H1 (cell line): Measurements from ENCODE around the gene GALNT6. TPM values are rescaled to one million over a fixed set of nuclear protein-coding genes. Genes with fewer than 3 reads are reported as not detected.

ENCODE experiments used
- CTCF ChIA-PET: fragments of 300-600 bp; sonication (Branson Sonifier 250); formaldehyde crosslinking; loops from one replicate; lab custom pipeline; 2021; ENCODE audit not compliant: partially characterized antibody; lab: Charles Lee
- POLR2A ChIA-PET: fragments of 300-600 bp; sonication (Branson Sonifier 250); formaldehyde crosslinking; loops from one replicate; lab custom pipeline; 2021; ENCODE audit warnings: inconsistent platforms; ENCODE audit not compliant: partially characterized antibody; lab: Charles Lee
- DNase-seq, 2 experiments: peaks; one replicate each; pipeline versions ENCODE4 v3.0.0 to v3.0.0-alpha.2; 2010 to 2022; ENCODE audit warnings: low spot score in 2 of 2, low read depth in 1 of 2, mixed read lengths in 1 of 2
- FAIRE-seq: peaks from 2 replicates; lab custom pipeline; 2011; peaks lifted over from hg19 to GRCh38; lab: Jason Lieb, UNC
- H2AFZ ChIP-seq: 2 replicates; pipeline ENCODE4 v1.8.1; 2012; ENCODE audit warnings: low read length, inconsistent platforms
- H2AK5ac ChIP-seq: 2 replicates; pipeline ENCODE4 v1.6.1; 2013; ENCODE audit warnings: low read depth, low read length
- H2BK120ac ChIP-seq: replicated peaks from 2 replicates; pipeline ENCODE3; 2013; ENCODE audit warnings: low read depth, low read length, inconsistent platforms
- H2BK12ac ChIP-seq: 2 replicates; pipeline ENCODE4 v1.6.1; 2013; ENCODE audit warnings: low read depth, low read length
- H2BK15ac ChIP-seq: 2 replicates; pipeline ENCODE4 v1.6.1; 2013; ENCODE audit warnings: low read length
- H2BK20ac ChIP-seq: 2 replicates; pipeline ENCODE4 v1.6.1; 2013; ENCODE audit warnings: low read length
- H2BK5ac ChIP-seq: 2 replicates; pipeline ENCODE4 v1.6.1; 2013; ENCODE audit warnings: low read depth, low read length
- H3K14ac ChIP-seq: 2 replicates; pipeline ENCODE4 v1.6.1; 2013; ENCODE audit warnings: inconsistent platforms; ENCODE audit not compliant: insufficient read length
- H3K18ac ChIP-seq: 2 replicates; pipeline ENCODE4 v1.6.1; 2013; ENCODE audit warnings: low read length; ENCODE audit errors: extremely low read depth
- H3K23ac ChIP-seq: 2 replicates; pipeline ENCODE4 v1.6.1; 2013; ENCODE audit warnings: inconsistent platforms; ENCODE audit not compliant: insufficient read length
- H3K23me2 ChIP-seq: 2 replicates; pipeline ENCODE4 v1.6.1; 2013; ENCODE audit warnings: low read depth, low read length
- H3K27ac ChIP-seq: 2 replicates; pipeline ENCODE4 v1.6.1; 2011; ENCODE audit warnings: low read depth, low read length, inconsistent platforms
- H3K27me3 ChIP-seq, 4 experiments: replicated peaks in 1 of 4; 1 replicate in 1 of 4; 2 replicates in 3 of 4; pipeline versions ENCODE4 v1.6.1 to v1.8.1; 2011 to 2013; ENCODE audit warnings: low read length in 3 of 4, mild to moderate bottlenecking in 3 of 4, inconsistent platforms in 2 of 4, mixed read lengths in 2 of 4, moderate library complexity in 1 of 4; ENCODE audit not compliant: control insufficient read depth in 3 of 4, insufficient read depth in 3 of 4; ENCODE audit errors: extremely low read depth in 1 of 4
- H3K36me3 ChIP-seq, 4 experiments: 2 replicates each; pipeline versions ENCODE4 v1.6.1 to v1.8.1; 2011 to 2013; ENCODE audit warnings: mild to moderate bottlenecking in 4 of 4, low read length in 3 of 4, moderate library complexity in 2 of 4, control low read depth in 1 of 4, inconsistent platforms in 1 of 4; ENCODE audit not compliant: insufficient read depth in 4 of 4, control insufficient read depth in 2 of 4
- H3K4ac ChIP-seq: replicated peaks from 2 replicates; pipeline ENCODE3; 2013; ENCODE audit warnings: low read length, low read depth, mixed read lengths, inconsistent platforms; ENCODE audit not compliant: insufficient read length
- H3K4me1 ChIP-seq, 4 experiments: replicated peaks in 1 of 4; 1 replicate in 1 of 4; 2 replicates in 3 of 4; pipeline versions ENCODE4 v1.6.1 to v1.8.1; 2011 to 2013; ENCODE audit warnings: low read length in 3 of 4, inconsistent platforms in 2 of 4, mixed read lengths in 1 of 4; ENCODE audit not compliant: insufficient read depth in 4 of 4, control insufficient read depth in 3 of 4
- H3K4me2 ChIP-seq, 2 experiments: 2 replicates each; pipeline versions ENCODE4 v1.6.1 to v1.8.1; 2011 to 2013; ENCODE audit warnings: low read depth in 2 of 2, low read length in 2 of 2, control low read depth in 1 of 2, inconsistent platforms in 1 of 2, mild to moderate bottlenecking in 1 of 2; ENCODE audit not compliant: insufficient read depth in 1 of 2
- H3K4me3 ChIP-seq, 4 experiments: fragments of 200-600, 300-600 bp in 1 of 4; sonication (generic), shearing (Covaris generic), sonication (Bioruptor Twin) in 1 of 4; 2 replicates each; pipeline versions ENCODE4 v1.5.1 to v1.8.1; 2011 to 2016; ENCODE audit warnings: low read length in 4 of 4, low read depth in 3 of 4, control low read depth in 2 of 4, inconsistent platforms in 2 of 4, mild to moderate bottlenecking in 2 of 4, mixed read lengths in 1 of 4, moderate library complexity in 1 of 4; ENCODE audit not compliant: insufficient read depth in 2 of 4; ENCODE audit errors: extremely low read depth in 1 of 4
- H3K56ac ChIP-seq: replicated peaks from 2 replicates; pipeline ENCODE3; 2013; ENCODE audit warnings: low read depth, mild to moderate bottlenecking, mixed read lengths, low read length, inconsistent platforms; ENCODE audit not compliant: insufficient read length
- H3K79me1 ChIP-seq: 2 replicates; pipeline ENCODE4 v1.6.1; 2013; ENCODE audit warnings: low read depth, low read length, control low read depth
- H3K79me2 ChIP-seq, 2 experiments: 2 replicates each; pipeline versions ENCODE4 v1.6.1 to v1.8.1; 2012 to 2013; ENCODE audit warnings: low read length in 2 of 2, mild to moderate bottlenecking in 2 of 2, inconsistent platforms in 1 of 2; ENCODE audit not compliant: insufficient read depth in 2 of 2, control insufficient read depth in 1 of 2
- H3K9ac ChIP-seq, 4 experiments: replicated peaks in 1 of 4; 1 replicate in 1 of 4; 2 replicates in 3 of 4; pipeline versions ENCODE4 v1.6.1 to v1.8.1; 2011 to 2013; ENCODE audit warnings: low read depth in 3 of 4, low read length in 3 of 4, control low read depth in 2 of 4, mild to moderate bottlenecking in 2 of 4, moderate library complexity in 2 of 4, inconsistent platforms in 1 of 4; ENCODE audit errors: extremely low read depth in 1 of 4
- H3K9me3 ChIP-seq, 2 experiments: 2 replicates each; pipeline versions ENCODE4 v1.6.1 to v1.8.1; 2012 to 2013; ENCODE audit warnings: mild to moderate bottlenecking in 2 of 2, moderate library complexity in 2 of 2, control low read depth in 1 of 2, inconsistent platforms in 1 of 2, low read depth in 1 of 2, low read length in 1 of 2, mixed read lengths in 1 of 2; ENCODE audit not compliant: insufficient read depth in 2 of 2
- H4K20me1 ChIP-seq, 2 experiments: replicated peaks in 1 of 2; 2 replicates each; pipeline versions ENCODE3 to v1.8.1; 2011 to 2013; ENCODE audit warnings: inconsistent platforms in 2 of 2, low read length in 2 of 2, mild to moderate bottlenecking in 1 of 2; ENCODE audit not compliant: insufficient read depth in 2 of 2, control insufficient read depth in 1 of 2
- H4K5ac ChIP-seq: 2 replicates; pipeline ENCODE4 v1.6.1; 2013; ENCODE audit warnings: low read length, low read depth, mixed read lengths, inconsistent platforms; ENCODE audit not compliant: insufficient read length
- H4K8ac ChIP-seq: 2 replicates; pipeline ENCODE4 v1.8.0; 2013; ENCODE audit warnings: mild to moderate bottlenecking, moderate library complexity, low read length, inconsistent platforms; ENCODE audit not compliant: insufficient read depth; ENCODE audit errors: extremely low read depth
- H4K91ac ChIP-seq: replicated peaks from 2 replicates; pipeline ENCODE3; 2013; ENCODE audit warnings: low read length, mixed read lengths, inconsistent platforms; ENCODE audit not compliant: insufficient read length
- CHD2 ChIP-seq: IDR thresholded peaks from 2 replicates; pipeline ENCODE4 v1.6.1; 2012; ENCODE audit warnings: low read length, improper control_type of control experiment
- EGR1 ChIP-seq: IDR thresholded peaks from 2 replicates; pipeline ENCODE4 v1.6.1; 2011; ENCODE audit warnings: low read depth, low read length, borderline replicate concordance
- FOSL1 ChIP-seq: IDR thresholded peaks from 2 replicates; pipeline ENCODE4 v1.6.1; 2011; ENCODE audit warnings: mild to moderate bottlenecking, low read depth, low read length, moderate library complexity; ENCODE audit not compliant: insufficient read depth
- HDAC6 ChIP-seq: IDR thresholded peaks from one replicate; pipeline ENCODE4 v1.7.1; 2012; ENCODE audit warnings: low read depth, mild to moderate bottlenecking, inconsistent platforms, low read length, moderate library complexity
- JUN ChIP-seq: IDR thresholded peaks from 2 replicates; pipeline ENCODE4 v1.6.1; 2011; ENCODE audit warnings: low read depth, mild to moderate bottlenecking, improper control_type of control experiment, low read length
- NANOG ChIP-seq: IDR thresholded peaks from 2 replicates; pipeline ENCODE4 v1.6.1; 2011; ENCODE audit warnings: low read length, low read depth, mild to moderate bottlenecking, inconsistent platforms; ENCODE audit not compliant: insufficient read depth, poor library complexity, severe bottlenecking
- POLR2A ChIP-seq, 2 experiments: IDR thresholded peaks; 1 replicate in 1 of 2; 2 replicates in 1 of 2; pipeline ENCODE4 v1.6.1; 2011; ENCODE audit warnings: low read depth in 2 of 2, low read length in 2 of 2, mild to moderate bottlenecking in 2 of 2; ENCODE audit errors: control extremely low read depth in 1 of 2
- RBBP5 ChIP-seq: IDR thresholded peaks from 2 replicates; pipeline ENCODE4 v1.7.1; 2012; ENCODE audit warnings: low read depth, mild to moderate bottlenecking, inconsistent platforms, low read length, moderate library complexity, borderline replicate concordance
- RFX5 ChIP-seq: IDR thresholded peaks from 2 replicates; pipeline ENCODE4 v1.6.1; 2011; ENCODE audit warnings: low read depth, low read length, improper control_type of control experiment, borderline replicate concordance
- RXRA ChIP-seq: IDR thresholded peaks from 2 replicates; pipeline ENCODE4 v1.6.1; 2011; ENCODE audit warnings: low read depth, mild to moderate bottlenecking, low read length, moderate library complexity; ENCODE audit not compliant: insufficient read depth
- SIX5 ChIP-seq: IDR thresholded peaks from 2 replicates; pipeline ENCODE4 v1.6.1; 2011; ENCODE audit warnings: mild to moderate bottlenecking, low read depth, low read length
- SP4 ChIP-seq: IDR thresholded peaks from 2 replicates; pipeline ENCODE4 v1.6.1; 2012; ENCODE audit warnings: low read length, inconsistent platforms
- SRF ChIP-seq: IDR thresholded peaks from 2 replicates; pipeline ENCODE4 v1.6.1; 2011; ENCODE audit warnings: mild to moderate bottlenecking, low read depth, low read length, moderate library complexity
- TAF1 ChIP-seq: IDR thresholded peaks from 2 replicates; pipeline ENCODE4 v1.6.1; 2011; ENCODE audit warnings: mild to moderate bottlenecking, low read depth, low read length
- TBP ChIP-seq: IDR thresholded peaks from 2 replicates; pipeline ENCODE4 v1.6.1; 2011; ENCODE audit warnings: low read depth, low read length, improper control_type of control experiment
- WGBS, 2 experiments: shearing (Covaris generic) in 1 of 2; methylation state at CpG; one replicate each; pipeline versions ENCODE4 v1.1.6 to v1.1.7; 2013 to 2015; ENCODE audit warnings: low lambda C conversion rate in 2 of 2, mixed read lengths in 2 of 2, inconsistent platforms in 1 of 2, low coverage in 1 of 2, missing lambda C conversion rate in 1 of 2; ENCODE audit not compliant: insufficient replicate concordance in 2 of 2, insufficient coverage in 1 of 2, insufficient read length in 1 of 2; ENCODE audit errors: extremely low coverage in 1 of 2, missing lambda C conversion rate in 1 of 2; 5-methylcytosine and 5-hydroxymethylcytosine counted together
- polyA plus RNA-seq, 7 experiments: library from polyadenylated mRNA; depleted of rRNA in 3 of 7; stranded (reverse) in 5 of 7; unstranded in 2 of 7; fragments of >200 nt in 5 of 7; fragments of 200-250 nt in 2 of 7; gene quantifications; 1 replicate in 5 of 7; 2 replicates in 1 of 7; 4 replicates in 1 of 7; pipeline versions ENCODE4 v1.2.1 to v1.2.3, GENCODE V29; 2011 to 2013; ENCODE audit warnings: missing spikeins in 2 of 7, mixed read lengths in 2 of 7
- total RNA-seq: library from RNA; stranded (reverse); fragmentation: NEBNext Ultra II Directional; extraction: Animal tissue kit (Norgen Biotek cat#: 25700); gene quantifications from 2 replicates; pipeline ENCODE4 v1.2.1, GENCODE V29; 2021
- TF ChIP-seq, protein P1 (sequence below): IDR thresholded peaks from 2 replicates; pipeline ENCODE4 v1.6.1; 2012; ENCODE audit warnings: inconsistent platforms

GALNT6 gene
- total and polyA plus RNA-seq, 2 of the 8 experiments (the other 6 are each of a cell fraction or from before 2014, with no cell fraction given) = 5.8 to 10.7 TPM

DNA sequence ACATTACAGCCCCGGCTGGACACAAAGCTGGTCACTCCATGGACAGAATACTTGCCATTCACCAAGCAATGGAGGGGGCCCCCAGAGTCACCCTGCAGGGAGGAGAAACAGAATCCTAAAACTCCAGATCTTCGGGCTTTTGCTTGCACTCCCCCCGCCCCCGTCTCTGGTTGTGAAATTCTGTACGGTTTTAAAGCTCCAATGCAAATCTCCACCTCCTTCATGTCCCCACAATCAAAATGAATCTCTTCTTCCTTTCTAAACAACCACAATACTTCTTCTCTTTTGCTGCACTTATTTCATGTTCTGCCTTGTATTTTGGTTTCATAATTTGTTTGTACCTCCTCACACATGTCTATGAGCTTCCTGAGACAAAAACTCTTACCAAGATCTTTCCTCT is 61.5 kb downstream of the GALNT6 start:
- H2BK15ac ChIP-seq = no peak overlapping the region
- no peaks in the 10 kb centered on the region for H3K23me2 ChIP-seq
- no peaks in the 10 kb centered on the region for H3K27me3 ChIP-seq
- 95% methylated on average over 5 of the region's 5 CpGs; no CpG with 5 or more reads in 1 of the 2 experiments for WGBS, 2 experiments
- POLR2A ChIA-PET = no interaction called here
- H2BK12ac ChIP-seq = no peak overlapping the region
- no peak overlapping the region for H4K5ac ChIP-seq
- H3K4me1 ChIP-seq = no peaks in the 10 kb centered on the region
- no peak overlapping the region for H2AFZ ChIP-seq
- H3K4me2 ChIP-seq = no peak overlapping the region
- no peak overlapping the region for H3K9ac ChIP-seq
- H3K23ac ChIP-seq = no peak overlapping the region
- no peak overlapping the region for H2BK120ac ChIP-seq
- no peak overlapping the region for H3K14ac ChIP-seq
- CTCF ChIA-PET = interaction anchor here (1.0 kb wide), 1 partner anchor 11 kb away, joined by 6 read pairs; no protein-coding TSS in a partner anchor
- H3K9me3 ChIP-seq = no peaks in the 10 kb centered on the region
- FAIRE-seq (no peak), DNase-seq (no peak)
- H3K18ac ChIP-seq = no peak overlapping the region
- no peak overlapping the region for H4K91ac ChIP-seq
- H2AK5ac ChIP-seq = no peak overlapping the region
- H3K36me3 ChIP-seq = no peaks in the 10 kb centered on the region
- H2BK20ac ChIP-seq = no peak overlapping the region
- no peak overlapping the region for H3K27ac ChIP-seq
- H3K4ac ChIP-seq = no peak overlapping the region
- H2BK5ac ChIP-seq = no peak overlapping the region
- H3K79me2 ChIP-seq = no peaks in the 10 kb centered on the region
- H4K20me1 ChIP-seq = no peaks in the 10 kb centered on the region
- H3K4me3 ChIP-seq = no peak overlapping the region
- H3K79me1 ChIP-seq = no peaks in the 10 kb centered on the region
- no peak overlapping the region for H4K8ac ChIP-seq
- H3K56ac ChIP-seq = no peak overlapping the region
- TF ChIP-seq SRF (no peak), CHD2 (no peak), SIX5 (no peak), FOSL1 (no peak), RFX5 (no peak), RXRA (no peak), JUN (no peak), RBBP5 (no peak), SP4 (no peak), HDAC6 (no peak), TBP (no peak), POLR2A (IDR thresholded peaks at IDR 0.05; ENCODE audit: control extremely low read depth in 1 of 2, low read depth in 2 of 2, low read length in 2 of 2) (no peak), EGR1 (no peak), TAF1 (no peak), NANOG (no peak)
- TF ChIP-seq, protein P1, sequence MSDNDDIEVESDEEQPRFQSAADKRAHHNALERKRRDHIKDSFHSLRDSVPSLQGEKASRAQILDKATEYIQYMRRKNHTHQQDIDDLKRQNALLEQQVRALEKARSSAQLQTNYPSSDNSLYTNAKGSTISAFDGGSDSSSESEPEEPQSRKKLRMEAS = no peak
